NCI-H1092 treated with DMSO at 0.1 percent for 48 hours (cell line): Measurements from ENCODE around the gene SIK3.
"Not testable (repeated sequence)": the region's sequence is repeated elsewhere in the genome, so short reads cannot be mapped to it uniquely, and the experiment has no call there.

Experiments used
- DNase-seq: peaks from one replicate; lab custom pipeline; 2025; lab: John Stamatoyannopoulos, UW

The SIK3 gene

DNA sequence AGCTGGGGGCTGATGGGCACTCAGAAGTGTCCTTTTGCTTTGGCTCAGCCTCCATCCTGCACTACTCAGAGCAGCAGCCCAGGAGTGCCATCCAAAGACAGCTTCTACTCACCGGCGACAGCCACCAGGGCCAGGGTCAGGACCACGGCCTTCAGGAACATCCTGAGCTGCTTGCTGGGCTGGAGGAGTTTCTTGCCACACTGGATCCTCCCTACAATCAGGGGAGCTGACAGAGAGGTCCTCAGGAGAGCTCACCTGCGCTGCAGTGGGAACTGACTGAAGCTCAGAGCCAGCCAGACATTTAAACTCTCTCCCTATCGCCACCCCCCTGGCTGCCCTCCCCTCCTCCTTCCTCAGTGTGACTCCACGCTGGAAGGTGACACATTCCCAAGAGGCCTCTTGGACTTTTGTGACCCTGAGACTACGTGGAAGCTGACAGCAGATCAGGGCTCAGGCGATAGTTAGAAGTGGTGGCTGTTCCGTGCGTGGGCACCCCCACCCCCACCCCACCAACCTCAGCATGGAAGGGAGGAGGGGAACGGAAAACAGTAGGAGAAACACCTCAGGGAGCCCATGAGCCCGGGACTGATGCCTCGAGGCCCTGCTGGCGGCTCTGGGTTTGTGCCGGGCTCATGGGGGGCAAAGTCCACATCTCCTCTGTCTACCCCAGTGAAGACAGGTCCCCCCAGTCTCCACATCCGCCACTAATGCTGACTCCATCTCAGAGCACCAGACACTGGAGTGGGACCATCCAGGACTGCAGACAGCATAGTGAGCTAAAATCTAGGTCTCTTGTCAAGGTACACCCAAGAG is 275.0 kb downstream of the SIK3 start, which contains the start of gene APOA4:
APOA4 (minus strand) TSS at position 274 of the 813 bp plus-strand sequence; CDS start at position 161, 113 bp downstream.
- no peak for DNase-seq

DNA sequence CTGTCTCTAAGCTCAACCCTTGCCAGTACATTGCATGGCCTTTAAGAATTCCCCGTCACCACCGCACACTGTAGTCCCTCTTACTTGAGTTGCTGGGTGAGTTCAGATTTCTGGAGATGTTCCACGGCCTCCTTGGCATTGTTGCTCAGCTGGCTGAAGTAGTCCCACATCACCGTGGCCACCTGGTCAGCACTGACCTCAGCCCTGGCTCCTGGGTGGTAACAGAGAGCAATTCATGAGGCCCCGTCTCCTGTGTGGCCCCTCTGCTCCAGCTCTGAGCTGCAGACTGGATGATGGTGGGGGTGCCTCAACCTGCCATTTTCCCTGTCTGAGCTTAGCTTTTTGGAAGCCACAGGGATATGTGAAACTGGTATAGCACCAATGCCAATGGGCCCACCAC is 275.7 kb downstream of the SIK3 start:
- no peak for DNase-seq

DNA sequence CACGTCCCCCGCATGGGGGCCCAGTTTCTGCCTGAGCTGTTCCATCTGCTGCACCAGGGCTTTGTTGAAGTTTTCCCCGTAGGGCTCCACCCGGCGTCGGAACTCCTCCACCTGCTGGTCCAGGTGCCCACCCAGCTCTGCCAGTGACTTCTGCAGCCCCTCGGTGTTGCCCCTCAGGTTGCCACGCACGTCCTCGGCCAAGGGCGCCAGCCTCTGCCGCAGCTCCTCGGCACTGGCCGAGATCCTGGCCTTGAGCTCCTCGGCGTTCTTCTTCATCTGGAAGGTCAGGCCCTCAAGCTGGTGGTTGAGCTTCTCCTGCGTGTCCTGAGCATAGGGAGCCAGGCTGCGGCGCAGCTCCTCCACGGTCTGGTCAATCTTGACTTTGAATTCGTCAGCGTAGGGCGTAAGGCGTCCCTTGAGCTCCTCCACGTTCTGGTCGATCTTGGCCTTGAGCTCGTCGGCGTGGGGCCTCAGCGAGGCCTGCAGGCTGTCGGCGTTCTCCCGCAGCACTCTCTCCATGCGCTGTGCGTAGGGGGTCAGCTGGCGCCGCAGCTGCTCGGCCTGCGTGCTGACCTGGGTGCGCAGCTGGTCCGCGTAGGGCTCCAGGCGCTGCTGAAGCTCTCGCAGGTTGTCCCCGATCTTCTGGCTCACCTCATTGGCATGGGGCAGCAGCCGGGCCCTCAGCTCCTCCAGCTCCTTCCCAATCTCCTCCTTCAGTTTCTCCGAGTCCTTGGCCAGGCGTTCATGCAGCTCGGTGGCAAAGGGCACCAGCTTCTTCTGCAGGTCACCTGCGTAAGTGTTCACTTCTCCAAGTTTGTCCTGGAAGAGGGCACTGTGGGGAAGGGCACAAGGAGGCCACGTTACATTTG is 276.9 kb downstream of the SIK3 start:
- DNase-seq, result no peak

DNA sequence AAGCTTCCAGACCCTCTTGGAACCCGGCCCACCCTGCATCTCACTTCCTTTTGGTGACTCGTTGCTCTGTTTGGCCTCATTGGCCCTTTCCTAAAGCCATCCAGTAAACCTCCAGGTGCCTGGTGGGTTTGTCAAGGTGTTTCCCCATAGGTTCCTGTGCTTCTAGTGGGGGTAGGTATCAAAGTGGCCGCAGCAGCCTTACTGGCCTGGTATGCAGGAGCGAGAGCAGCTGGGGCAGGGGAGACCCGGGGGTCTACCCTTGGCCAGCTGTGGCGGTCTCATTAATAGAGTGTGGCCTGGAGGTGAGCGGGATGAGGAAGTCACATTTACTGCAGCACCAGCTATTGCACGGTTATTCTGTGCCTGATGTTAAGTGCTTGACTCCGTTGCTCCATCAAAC is 279.2 kb downstream of the SIK3 start:
- DNase-seq, result no peak

DNA sequence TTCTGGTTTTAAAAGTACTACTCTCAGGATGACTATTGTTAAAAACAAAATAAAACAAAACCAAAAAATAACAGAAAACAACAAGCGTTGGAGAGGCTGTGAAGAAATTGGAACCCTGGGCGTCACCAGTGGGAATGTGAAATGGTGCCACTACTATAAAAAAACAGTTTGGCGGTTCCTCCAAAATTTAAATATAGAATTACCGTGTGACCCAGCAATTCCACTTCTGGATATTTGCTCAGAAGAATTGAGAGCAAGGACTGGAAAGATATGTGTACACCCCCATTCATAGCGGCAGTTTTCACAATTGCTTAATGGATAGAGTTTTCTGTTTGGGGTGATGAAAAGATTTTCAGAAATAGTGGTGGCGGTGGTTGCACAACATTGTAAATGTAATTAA is 283.7 kb downstream of the SIK3 start:
- DNase-seq, result no peak

DNA sequence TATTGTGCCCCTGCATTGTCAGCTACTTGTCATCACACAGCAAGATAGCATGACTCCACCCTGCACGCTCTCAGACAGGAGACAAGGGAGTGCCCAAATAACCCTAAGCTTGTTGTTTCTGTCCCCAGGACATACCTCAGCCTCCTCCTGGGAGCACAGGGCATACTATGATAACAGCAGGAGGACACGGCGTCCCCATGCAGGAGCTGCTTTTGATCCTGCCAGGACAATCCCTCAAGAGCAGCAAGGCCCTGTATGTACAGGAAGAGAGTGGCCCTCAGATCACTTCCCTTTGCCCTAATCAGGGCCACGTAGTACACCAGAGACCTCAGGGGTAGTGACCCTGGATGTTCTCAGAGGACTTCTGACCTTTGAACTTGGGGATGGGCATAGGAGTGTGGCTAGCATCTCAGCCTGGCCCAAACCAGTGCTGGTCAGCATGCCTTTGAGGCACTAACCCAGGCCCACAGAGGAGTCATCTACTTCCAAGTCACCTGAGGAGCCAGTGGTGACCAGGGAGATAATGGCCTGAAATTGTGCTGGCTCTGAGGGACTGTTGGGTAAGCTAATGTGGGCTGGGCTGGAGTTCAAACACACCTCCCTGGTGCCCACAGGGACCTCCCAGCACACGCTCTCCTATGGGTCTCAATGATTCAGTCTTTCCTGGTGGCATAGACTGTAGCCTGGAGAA is 284.3 kb downstream of the SIK3 start:
- no peak for DNase-seq

DNA sequence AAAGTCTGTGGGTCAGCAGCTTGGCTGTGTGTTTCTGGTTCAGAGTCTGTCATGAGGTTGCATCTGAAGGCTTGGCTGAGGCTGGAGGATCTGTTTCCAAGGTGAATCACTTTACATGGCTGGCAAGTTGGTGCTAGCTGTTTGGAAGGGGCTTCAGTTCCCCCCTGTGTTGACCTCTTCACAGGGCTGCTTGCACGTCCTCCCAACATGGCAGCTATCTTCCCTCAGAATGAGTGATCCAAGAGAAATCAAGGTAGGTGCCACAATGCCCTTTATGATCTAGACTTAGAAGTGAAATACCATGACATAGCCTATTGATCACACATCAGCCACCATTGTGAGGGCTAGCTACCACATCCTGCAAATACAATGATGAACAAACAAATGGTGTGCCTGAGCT is 285.1 kb downstream of the SIK3 start:
- no peak for DNase-seq

DNA sequence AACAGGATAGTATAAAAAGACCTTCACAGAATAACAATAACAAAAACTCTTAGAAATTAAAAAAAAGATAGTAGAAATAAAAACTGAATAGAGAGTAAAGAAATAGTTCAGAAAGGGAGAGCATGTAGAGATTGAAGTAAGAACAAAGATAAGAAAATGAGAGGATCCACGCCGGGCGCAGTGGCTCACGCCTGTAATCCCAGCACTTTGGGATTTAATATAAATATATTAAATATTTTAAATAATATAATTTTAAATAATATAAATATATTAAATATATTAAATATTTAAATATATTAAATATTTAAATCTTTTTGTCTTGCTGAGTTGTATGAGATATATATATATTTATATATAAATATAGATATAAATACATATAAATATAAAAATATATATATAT is 286.1 kb downstream of the SIK3 start:
- no peak for DNase-seq

DNA sequence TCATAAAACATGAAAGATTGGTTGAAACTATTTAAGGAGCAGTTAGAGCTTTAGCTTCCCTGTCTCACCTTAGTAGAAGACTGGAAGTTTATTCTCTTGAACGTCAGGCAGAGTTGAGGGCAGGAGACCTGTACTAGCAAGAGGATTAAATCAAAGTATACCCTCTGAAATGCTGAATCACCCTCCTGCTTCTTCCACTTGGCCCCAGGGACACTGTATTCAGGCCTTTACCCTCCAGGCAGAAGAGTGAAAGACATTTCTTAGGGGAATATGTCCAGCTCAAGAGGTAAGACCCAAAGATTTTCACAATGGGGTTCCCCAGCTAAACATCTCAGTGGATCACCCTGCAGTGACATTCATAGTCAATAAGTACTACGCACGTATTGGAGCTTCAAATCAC is 287.0 kb downstream of the SIK3 start:
- no peak for DNase-seq

DNA sequence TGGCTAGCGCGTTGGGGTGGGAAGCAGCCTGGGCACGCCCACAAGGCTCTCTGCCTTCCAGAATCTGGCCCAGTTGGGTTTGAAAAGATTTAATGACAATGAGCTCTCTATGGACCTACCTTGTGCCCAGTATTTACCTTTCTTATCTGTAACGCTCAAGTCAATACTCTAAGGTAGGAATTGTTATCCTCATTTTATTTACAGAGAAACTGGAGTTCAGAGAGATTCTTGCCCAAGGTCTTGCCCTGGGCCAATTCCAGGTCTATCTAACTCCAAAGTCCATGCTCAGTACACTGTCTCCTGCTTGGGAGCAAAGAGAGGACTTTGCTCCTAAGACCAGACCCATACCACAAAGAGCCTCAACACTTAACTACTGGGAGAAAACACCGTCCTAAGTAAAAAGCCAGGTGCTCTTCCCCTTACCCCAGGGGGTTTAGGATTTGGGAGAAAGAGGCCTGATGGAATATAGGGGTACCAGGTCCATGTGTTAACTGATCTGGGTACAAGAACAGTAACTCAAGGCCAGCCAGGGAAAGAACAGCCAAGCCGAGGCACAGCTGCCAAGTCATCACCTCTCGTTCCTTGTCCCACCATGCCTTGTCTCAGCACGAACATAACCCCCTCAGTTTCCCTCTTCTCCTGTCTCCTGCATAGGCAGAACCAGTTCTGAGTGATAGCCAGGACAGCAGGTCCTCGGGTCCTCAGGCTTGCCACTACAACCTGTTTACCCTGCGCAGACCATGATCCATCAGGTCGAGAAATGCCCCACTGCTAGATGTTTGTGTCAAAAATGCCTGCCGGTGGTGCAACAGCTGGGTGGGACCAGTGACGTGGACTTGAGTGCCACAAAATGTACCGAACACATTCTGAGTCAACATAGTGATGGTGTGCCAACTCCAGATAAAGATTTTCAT is 289.7 kb downstream of the SIK3 start:
- no peak for DNase-seq

DNA sequence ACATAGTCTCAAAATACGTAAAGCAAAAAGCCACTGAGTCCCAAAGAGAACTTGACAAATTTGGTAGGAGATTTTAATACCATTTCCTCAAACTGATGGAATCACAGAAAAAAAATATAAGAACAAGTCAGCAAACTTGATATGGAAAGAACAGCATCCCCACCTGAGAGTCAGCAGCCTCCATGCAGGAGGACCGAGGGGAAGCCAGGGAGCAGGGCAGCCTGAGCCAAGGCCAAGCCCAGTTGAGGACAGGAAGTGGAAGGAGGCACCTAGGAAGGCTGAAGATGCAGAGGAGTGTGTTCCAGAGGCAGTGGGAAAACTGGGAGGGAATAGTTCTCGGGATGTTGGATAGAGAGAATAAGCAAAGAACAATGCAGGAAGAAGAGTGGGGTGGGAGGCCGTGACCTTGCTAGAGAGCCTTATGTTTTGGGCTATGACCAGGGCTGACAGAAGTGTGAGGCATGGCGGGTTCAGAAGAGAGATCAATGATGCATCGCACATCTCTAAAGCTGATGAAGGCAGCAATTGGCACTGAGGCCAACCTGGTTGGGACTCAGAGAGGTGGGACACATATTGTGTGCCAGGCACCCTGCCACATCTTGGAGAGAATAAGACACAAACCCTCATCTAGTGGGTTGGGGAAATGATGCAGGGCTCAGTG is 290.5 kb downstream of the SIK3 start:
- no peak for DNase-seq

DNA sequence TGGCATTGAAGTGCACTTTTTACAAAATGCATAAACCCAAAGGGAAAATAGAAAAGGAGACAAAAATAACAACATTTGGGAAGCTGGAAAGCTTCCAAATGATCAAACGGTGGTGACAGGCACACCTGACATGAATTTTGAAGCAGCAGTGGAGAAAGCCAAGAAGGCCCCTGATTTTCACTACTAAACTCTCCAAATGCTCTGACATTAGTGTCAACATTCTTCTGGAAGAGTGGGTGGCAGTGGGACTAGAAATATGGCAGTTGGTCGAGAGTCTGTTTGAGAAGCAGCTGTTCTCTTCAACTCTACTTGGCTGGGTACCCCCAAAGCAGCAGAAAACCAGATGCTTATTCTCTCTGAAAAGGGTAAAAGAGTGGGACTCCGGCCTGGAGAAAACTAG is 294.2 kb downstream of the SIK3 start:
- no peak for DNase-seq

DNA sequence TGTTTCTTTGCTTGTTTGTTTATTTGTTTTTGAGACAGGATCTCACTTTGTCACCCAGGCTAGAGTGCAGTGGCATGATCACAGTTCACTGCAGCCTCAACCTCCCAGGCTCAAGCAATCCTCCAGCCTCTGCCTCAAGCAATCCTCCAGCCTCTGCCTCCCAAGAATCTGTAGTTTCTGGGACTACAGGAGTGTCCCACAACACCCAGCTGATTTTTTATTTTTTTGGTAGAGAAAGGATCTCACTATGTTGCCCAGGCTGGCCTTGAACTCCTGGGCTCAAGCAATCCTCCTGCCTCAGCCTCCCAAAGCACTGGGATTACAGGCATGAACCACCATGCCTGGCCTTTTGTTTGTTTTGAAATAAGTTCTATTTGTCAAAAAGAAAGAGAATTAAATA is 296.6 kb downstream of the SIK3 start:
- DNase-seq, result not testable (repeated sequence)

DNA sequence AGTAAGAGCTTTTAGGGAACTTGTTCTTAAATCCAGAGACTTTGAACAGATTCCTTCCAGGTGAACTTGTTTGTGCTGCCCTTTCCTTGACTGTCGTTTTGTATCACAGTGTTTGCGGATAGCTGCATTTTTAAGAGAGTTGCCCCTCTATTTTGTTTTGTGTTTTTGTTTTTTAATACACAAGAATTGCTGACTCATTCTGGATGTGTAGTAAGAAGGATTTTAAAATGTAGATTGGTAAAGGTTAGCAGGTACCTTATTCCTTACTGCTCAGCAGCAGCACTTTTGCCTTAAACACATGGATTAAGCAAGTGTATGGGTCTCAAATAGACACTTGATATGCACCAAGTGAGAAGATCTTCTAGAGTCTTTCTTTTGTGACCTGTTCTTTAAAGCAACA is 297.6 kb downstream of the SIK3 start:
- no peak for DNase-seq

DNA sequence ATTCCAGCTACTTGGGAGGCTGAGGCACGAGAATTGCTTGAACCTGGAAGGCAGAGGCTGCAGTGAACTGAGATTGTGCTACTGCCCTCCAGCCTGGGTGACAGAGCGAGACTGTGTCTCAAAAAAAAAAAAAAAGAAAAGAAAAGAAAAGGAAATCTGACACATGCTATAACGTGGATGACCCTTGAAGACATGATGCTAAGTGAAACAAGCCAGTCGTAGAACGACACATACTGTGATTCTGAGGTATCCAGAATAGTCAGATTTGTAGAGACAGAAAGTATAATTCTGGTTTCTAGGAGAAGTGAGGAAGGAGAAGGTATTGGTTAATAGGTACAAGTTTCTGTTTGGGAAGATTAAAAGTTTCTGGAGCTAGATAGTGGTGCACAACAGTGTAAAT is 299.9 kb downstream of the SIK3 start:
- no peak for DNase-seq

DNA sequence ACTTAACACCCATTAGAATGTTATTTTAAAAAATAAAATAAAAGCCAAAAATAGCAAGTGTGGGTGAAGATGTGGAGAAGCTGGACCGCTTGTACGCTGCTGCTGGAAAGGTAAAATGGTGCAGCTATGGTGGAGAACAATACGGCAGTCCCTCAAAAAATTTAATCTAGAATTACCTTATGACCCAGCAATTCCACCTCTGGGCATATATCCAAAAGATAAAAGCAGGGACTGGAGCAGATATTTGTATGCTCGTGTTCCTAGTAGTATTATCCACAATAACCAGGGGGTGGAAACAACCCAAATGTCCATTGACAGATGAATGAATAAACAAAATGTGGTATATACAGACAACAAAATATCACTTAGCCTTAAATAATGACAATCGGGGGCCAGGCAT is 300.4 kb downstream of the SIK3 start:
- DNase-seq, result no peak

DNA sequence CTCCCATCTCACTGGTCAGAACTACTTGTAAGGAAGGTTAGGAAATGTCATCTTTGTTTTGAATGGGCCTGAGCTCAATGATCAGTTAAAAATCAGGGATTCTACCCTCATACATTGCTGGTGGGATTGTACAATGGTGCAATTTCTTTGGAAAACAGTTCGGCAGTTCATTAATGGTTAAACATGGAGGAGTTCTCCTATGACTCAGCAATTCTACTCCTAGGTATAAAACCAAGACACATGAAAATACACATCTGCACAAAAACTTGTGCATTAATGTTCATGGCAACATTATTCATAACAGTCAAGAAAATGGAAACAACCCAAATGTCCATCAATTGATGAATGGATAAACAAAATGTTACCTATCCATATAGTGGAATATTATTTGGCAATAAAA is 301.7 kb downstream of the SIK3 start:
- DNase-seq, result no peak

DNA sequence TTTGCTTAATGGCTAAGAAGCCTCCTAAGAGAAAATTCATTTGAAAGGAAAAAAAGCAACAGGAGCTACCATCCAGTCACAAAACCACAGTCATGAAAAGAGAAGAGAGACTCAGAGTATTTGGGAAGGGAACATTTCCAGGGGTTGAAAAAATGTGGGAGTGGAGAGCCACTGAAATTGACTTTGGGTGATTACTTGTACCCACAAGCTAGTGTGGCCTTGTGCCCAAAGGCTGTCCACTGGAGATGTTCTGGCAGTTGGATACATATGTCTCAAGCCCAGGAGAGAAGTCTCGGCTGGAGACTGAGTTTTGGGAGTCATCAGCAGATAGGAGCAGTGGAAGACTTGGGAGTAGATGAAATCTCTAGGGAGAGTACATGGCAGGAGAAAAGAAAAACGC is 303.4 kb downstream of the SIK3 start:
- DNase-seq, result no peak

DNA sequence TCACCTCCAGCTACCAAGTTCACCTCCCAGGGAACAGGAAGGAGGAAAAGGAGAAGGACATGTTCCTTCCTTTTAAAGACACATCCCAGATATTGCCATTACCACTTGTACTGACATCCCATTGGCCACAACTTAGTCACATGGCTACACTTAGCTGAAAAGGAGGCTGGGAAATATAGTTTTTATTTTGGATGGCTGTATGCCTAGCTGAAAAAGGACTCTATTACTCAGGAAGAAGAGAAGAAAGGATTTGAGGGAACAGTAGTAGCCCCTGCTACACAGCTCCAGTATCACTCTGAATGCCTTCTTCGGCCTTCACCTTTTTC is 304.5 kb downstream of the SIK3 start:
- DNase-seq, result no peak
